HTR-8/SVneo (cell line): ENCODE data around the gene MYH15.

Experiments used
- DNase-seq: peaks from one replicate; pipeline ENCODE4 v3.0.0; 2011; ENCODE audit warnings: low spot score, mixed read lengths; ENCODE audit not compliant: insufficient read length
- FAIRE-seq: peaks from 2 replicates; lab custom pipeline; 2011; peaks lifted over from hg19 to GRCh38; lab: Jason Lieb, UNC

Gene MYH15

DNA sequence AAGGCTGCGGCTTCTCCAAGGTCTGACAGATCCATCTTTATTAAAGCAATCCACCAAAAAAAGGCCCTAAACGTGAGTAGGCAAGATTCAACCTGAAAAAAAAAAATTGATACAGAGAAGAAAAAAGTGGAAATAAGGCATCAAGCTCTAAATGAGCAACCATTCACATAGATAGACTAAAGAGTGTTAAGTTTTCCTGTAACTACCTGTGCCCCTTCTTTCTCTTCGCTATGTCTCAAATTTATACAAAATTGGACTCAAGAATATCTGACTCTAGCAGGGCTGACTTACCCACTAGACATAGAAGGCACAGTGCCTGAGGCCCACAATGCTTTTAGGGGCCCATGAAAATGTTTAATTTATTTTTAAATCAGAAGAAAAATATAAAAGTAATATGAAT, at the start of gene MYH15:
MYH15 (minus strand) TSS at position 101 of the 400 bp plus-strand sequence; CDS start at position 35, 66 bp downstream.
- DNase-seq = no peak
- no peak for FAIRE-seq

GRCh38 chr3:108555966-108556581, 45.7 kb upstream of the MYH15 start:
- no peak for DNase-seq
- FAIRE-seq = no peak

- FAIRE-seq (no peak), DNase-seq (no peak)
Measured at GRCh38 chr3:108554913-108555571, 44.6 kb upstream of the MYH15 start.

- DNase-seq (no peak), FAIRE-seq (no peak)
Measured at GRCh38 chr3:108554229-108554628, 43.8 kb upstream of the MYH15 start.

DNA sequence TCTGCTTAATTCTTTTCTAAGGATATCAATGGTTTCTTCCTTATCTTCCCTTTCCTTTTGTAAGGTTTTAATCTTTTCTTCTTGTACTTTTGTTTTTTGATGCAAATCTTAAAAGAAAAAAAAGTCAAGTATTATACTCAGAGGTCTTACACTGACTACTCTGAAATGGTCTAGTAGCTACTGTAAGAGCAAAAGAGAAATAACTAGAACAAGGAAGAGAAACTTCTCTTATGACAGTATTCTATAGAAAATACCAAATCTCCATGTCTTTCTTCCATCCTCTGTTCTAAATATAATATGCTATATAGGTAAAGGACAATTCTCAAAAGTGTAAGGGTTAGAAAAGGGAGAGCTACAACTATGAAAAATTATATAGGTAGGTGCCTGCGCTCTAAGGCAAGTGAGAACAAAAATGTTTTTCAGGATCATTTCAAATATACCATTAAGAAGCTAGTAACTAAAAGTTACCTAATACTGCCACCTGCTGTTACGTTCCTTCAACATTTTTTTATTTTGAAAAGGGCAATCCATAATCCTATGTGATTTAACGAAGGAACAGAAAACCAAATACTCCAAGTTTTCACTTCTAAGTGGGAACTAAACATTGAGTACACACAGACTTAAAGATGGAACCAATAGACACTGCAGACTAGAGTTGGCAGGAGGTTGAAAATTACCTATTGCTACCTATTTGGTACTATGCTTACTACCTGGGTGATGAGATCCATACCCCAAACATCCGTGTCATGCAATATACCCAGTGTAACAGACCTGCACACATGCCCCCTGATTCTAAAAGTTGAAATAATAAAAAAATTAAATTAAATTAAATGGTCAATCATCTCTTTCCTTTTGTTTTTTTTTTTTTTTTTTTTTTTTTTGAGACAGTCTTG, 42.1 kb upstream of the MYH15 start:
- DNase-seq (no peak), FAIRE-seq (no peak)

DNA sequence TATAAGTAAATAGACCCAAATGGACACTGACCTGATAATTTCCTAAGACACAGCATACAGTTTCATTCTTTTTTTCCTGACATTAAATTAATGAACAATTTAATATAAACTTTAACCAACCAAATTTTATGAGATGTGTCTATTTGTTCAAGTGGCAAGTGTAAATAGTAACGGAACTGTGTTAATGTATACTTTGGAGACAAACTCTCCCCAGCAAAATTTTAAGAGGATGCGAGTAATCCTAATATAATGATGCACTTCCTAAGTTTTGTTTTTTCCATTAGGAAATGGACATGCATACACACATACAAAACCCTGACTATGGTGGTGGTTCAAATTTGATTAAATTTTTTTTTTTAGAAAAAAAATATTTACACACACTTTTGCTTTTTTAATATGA, 38.5 kb upstream of the MYH15 start:
- DNase-seq (no peak), FAIRE-seq (no peak)

DNA sequence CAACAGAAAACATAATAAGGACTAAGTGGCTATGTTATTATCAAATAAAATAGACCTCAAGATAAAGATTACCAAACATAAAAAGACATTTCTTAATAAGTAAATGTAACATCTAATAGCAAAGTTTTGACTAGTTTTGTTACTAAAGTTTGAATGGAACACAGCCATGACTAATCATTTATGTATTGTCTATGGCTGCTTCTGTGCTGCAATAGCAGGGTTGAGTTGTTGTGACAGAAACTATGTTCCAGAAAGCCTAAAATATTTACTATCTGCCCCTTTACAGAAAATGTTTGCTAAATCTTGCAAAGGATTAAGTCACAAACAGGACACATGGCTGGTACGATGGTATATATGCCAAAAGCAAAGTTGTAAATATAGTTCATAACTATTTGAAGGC, 37.9 kb upstream of the MYH15 start:
- FAIRE-seq (no peak), DNase-seq (no peak)

- FAIRE-seq (no peak), DNase-seq (no peak)
Measured at GRCh38 chr3:108546692-108547091, 36.3 kb upstream of the MYH15 start.

GRCh38 chr3:108546247-108546646, 35.9 kb upstream of the MYH15 start:
- DNase-seq (no peak), FAIRE-seq (no peak)

- no peak for FAIRE-seq
- DNase-seq = no peak
Measured at GRCh38 chr3:108538083-108538482, 27.7 kb upstream of the MYH15 start.

- DNase-seq = no peak
- no peak for FAIRE-seq
Measured at GRCh38 chr3:108528459-108529252, 18.3 kb upstream of the MYH15 start.

DNA sequence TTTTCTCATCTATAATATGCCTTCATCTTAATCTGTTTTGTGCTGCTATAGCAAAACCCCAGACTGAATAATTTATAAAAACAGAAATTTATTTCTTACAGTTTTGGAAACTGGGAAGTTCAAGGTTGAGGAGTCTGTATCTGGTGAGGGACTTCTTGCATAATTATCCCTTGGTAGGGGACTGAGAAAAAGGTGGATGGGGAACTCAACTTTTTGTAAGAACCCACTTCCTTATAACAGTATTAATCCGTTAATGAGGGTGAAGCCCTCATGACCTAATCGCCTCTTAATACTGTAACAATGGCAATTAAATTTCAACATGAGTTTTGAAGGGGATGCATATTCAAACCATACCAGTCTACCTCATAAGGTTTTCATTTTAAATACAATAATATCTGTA, 17.4 kb upstream of the MYH15 start:
- DNase-seq = no peak
- no peak for FAIRE-seq

GRCh38 chr3:108527109-108527508, 16.7 kb upstream of the MYH15 start:
- DNase-seq (no peak), FAIRE-seq (no peak)

GRCh38 chr3:108525971-108526370, 15.6 kb upstream of the MYH15 start:
- no peak for DNase-seq
- FAIRE-seq = no peak

- DNase-seq = no peak
- no peak for FAIRE-seq
Measured at GRCh38 chr3:108525256-108525655, 14.9 kb upstream of the MYH15 start.

DNA sequence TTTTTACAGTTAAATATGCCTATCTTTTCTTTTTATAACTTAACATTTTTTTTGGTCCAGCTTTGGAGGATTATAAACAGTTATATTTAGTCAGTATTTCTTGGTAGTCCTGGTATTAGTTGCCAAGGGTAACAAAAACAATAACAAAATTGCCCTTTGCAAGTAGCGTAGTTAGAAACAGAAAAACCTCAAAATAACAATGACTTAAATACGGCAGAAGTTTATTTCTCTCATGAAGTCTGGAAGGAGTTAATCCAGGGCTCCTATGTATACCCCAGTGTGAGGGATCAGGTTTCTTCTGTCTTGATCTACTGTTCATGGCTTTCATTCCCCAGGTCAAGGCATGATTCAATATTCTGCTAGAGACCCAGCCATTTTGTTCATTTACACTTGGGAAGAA, 14.1 kb upstream of the MYH15 start:
- FAIRE-seq = no peak
- no peak for DNase-seq

- no peak for FAIRE-seq
- no peak for DNase-seq
Measured at GRCh38 chr3:108518895-108519294, 8.5 kb upstream of the MYH15 start.

- FAIRE-seq = no peak
- no peak for DNase-seq
Measured at GRCh38 chr3:108516881-108517280, 6.5 kb upstream of the MYH15 start.

DNA sequence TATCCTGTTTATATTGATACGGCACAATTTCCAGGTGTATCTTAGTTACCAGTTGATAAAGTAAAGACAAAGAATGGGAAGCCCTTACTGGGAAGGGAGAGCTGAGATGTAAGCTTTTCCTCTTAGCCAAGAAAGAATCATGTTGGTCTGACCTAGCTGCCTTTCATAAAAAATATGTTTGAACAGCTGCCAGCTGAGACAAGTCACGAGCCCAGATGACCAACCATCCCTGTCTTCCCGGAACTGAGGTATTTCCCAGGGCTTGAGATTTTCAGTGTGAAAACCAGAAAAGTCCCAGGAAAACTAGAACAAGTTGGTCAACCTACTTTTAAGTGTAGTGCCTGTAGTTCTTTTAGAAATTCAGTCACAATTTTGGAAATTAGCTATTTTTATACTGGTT, 3.6 kb upstream of the MYH15 start:
- DNase-seq = no peak
- FAIRE-seq = no peak

DNA sequence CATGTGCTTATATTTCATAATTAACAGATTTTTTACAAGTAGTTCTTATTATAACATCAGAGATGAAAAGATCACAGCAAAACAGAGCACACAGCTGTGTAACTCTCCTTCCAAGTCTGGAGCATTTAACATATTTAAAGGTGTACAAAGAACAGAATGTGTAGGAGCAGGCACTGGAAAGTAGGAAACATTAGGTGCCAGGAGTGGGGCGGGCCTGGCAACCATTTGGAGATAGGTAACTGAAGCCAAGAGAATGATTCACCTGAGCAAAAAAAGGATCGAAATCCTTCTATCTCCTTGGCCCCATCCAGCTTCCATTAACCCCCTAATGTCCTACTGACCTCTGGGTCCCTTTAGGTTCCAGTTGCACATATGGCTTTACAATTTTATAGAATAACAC, 2.3 kb upstream of the MYH15 start:
- DNase-seq (no peak), FAIRE-seq (no peak)
